Stimulated activated CD4-positive, alpha-beta T cell treated with anti-CD3 and anti-CD28 coated beads, Interleukin-4, amount 100 ng/mL, for 48 hours (primary cell): ENCODE results near the gene THBS2.
"Not testable (repeated sequence)": the region's sequence is repeated elsewhere in the genome, so short reads cannot be mapped to it uniquely, and the experiment has no call there.

Source experiments
- DNase-seq, 2 donors: peaks; one replicate each; pipeline ENCODE4 v3.0.0-alpha.2; 2020; ENCODE audit warnings: low read depth in 2 of 2

The THBS2 gene

GRCh38 chr6:169271877-169272216 is 18.2 kb upstream of the THBS2 start:
- DNase-seq, result no peak

GRCh38 chr6:169271158-169271876 is 17.7 kb upstream of the THBS2 start:
- DNase-seq, result no peak

GRCh38 chr6:169270077-169270380 is 16.4 kb upstream of the THBS2 start:
- not testable (repeated sequence) for DNase-seq

GRCh38 chr6:169269180-169270076 is 15.8 kb upstream of the THBS2 start:
- no peak for DNase-seq

- DNase-seq, result no peak
Observed at GRCh38 chr6:169268276-169268675, 14.6 kb upstream of the THBS2 start.

- no peak for DNase-seq
Observed at GRCh38 chr6:169266746-169267591, 13.3 kb upstream of the THBS2 start.

GRCh38 chr6:169266261-169266660 is 12.6 kb upstream of the THBS2 start:
- no peak for DNase-seq

- no peak for DNase-seq
Observed at GRCh38 chr6:169265486-169266131, 12.0 kb upstream of the THBS2 start.

- no peak for DNase-seq
Observed at GRCh38 chr6:169263836-169264608, 10.4 kb upstream of the THBS2 start.

- no peak for DNase-seq
Observed at GRCh38 chr6:169263374-169263773, 9.7 kb upstream of the THBS2 start.

- DNase-seq, result not testable (repeated sequence)
Observed at GRCh38 chr6:169262602-169263001, 9.0 kb upstream of the THBS2 start.

GRCh38 chr6:169256518-169256917 is 2.9 kb upstream of the THBS2 start:
- no peak for DNase-seq

- DNase-seq, result no peak
Observed at GRCh38 chr6:169256061-169256460, 2.4 kb upstream of the THBS2 start.

- no peak for DNase-seq
Observed at GRCh38 chr6:169255643-169256042, 2.0 kb upstream of the THBS2 start.

GRCh38 chr6:169254456-169255316 is 1.0 kb upstream of the THBS2 start:
- no peak for DNase-seq

GRCh38 chr6:169252505-169253189 is 999 bp downstream of the THBS2 start:
- DNase-seq, result no peak

GRCh38 chr6:169251822-169252504 is 1.7 kb downstream of the THBS2 start:
- no peak for DNase-seq

GRCh38 chr6:169251371-169251802 is 2.3 kb downstream of the THBS2 start:
- no peak for DNase-seq

GRCh38 chr6:169250660-169251059 is 3.0 kb downstream of the THBS2 start:
- DNase-seq, result no peak
